Endothelial cell of umbilical vein (primary cell): ENCODE data around the gene VPS26C.

Experiments
- CTCF ChIP-seq, 2 donors: IDR thresholded peaks; 1 replicate in 1 of 2; 2 replicates in 1 of 2; pipeline ENCODE4 v1.5.1; 2011; ENCODE audit warnings: low read length in 2 of 2, mild to moderate bottlenecking in 2 of 2, moderate library complexity in 2 of 2, control low read depth in 1 of 2, inconsistent platforms in 1 of 2, low read depth in 1 of 2; ENCODE audit not compliant: insufficient read depth in 1 of 2; ENCODE audit errors: extremely low read depth in 1 of 2
- EZH2 ChIP-seq: IDR thresholded peaks from 2 replicates; pipeline ENCODE4 v1.6.1; 2012; ENCODE audit warnings: borderline replicate concordance, low read depth, mild to moderate bottlenecking, moderate library complexity, low read length, inconsistent platforms; ENCODE audit not compliant: severe bottlenecking
- FOS ChIP-seq: IDR thresholded peaks from 2 replicates; pipeline ENCODE4 v1.6.1; 2011; ENCODE audit warnings: mild to moderate bottlenecking, low read length, moderate library complexity, borderline replicate concordance; ENCODE audit not compliant: insufficient read depth
- GATA2 ChIP-seq: IDR thresholded peaks from 2 replicates; pipeline ENCODE4 v1.7.0; 2011; ENCODE audit warnings: low read depth, mild to moderate bottlenecking, moderate library complexity, mixed read lengths, low read length; ENCODE audit not compliant: insufficient read length, insufficient read depth
- JUN ChIP-seq: IDR thresholded peaks from 2 replicates; pipeline ENCODE4 v1.6.1; 2011; ENCODE audit warnings: borderline replicate concordance, low read depth; ENCODE audit not compliant: insufficient read length, insufficient read depth
- MAX ChIP-seq: IDR thresholded peaks from 2 replicates; pipeline ENCODE4 v1.6.1; 2011; ENCODE audit not compliant: insufficient read depth, insufficient read length
- MYC ChIP-seq: IDR thresholded peaks from one replicate; pipeline ENCODE4 v1.6.1; 2011; ENCODE audit warnings: mild to moderate bottlenecking, low read depth, low read length
- POLR2A ChIP-seq: IDR thresholded peaks from 2 replicates; pipeline ENCODE4 v1.6.1; 2012; ENCODE audit warnings: low read depth, mild to moderate bottlenecking, control low read depth, low read length
- POLR2AphosphoS5 ChIP-seq: IDR thresholded peaks from 2 replicates; pipeline ENCODE4 v1.6.1; 2012; ENCODE audit warnings: low read depth, mild to moderate bottlenecking, control low read depth, low read length, moderate library complexity; ENCODE audit not compliant: insufficient read depth

- TF ChIP-seq EZH2 (no peak), POLR2A (no peak), CTCF (IDR thresholded peaks at IDR 0.05; ENCODE audit: extremely low read depth in 1 of 2, insufficient read depth in 1 of 2, low read depth in 1 of 2, low read length in 2 of 2) (no peak), FOS (no peak), MYC (no peak), MAX (no peak), POLR2AphosphoS5 (no peak), GATA2 (no peak), JUN (no peak)
Observed at GRCh38 chr21:37195610-37196009, 71.5 kb downstream of the VPS26C start.
